Head of caudate nucleus (tissue), 42 donors: ENCODE measurements around the gene CASK.
"Not testable (repeated sequence)": the region's sequence is repeated elsewhere in the genome, so short reads cannot be mapped to it uniquely, and the experiment has no call there.

Experiments used
- DNase-seq, 42 donors: peaks; one replicate each; pipeline versions ENCODE4 v3.0.0 to v3.0.0-alpha.2; 2020 to 2021; ENCODE audit warnings: mixed read lengths in 7 of 42
- intact Hi-C: fragments of 100-400 bp; cut with DNase I; formaldehyde crosslinking; loops from one replicate; pipeline ENCODE4 v1.15.0; 2022

CASK gene

DNA sequence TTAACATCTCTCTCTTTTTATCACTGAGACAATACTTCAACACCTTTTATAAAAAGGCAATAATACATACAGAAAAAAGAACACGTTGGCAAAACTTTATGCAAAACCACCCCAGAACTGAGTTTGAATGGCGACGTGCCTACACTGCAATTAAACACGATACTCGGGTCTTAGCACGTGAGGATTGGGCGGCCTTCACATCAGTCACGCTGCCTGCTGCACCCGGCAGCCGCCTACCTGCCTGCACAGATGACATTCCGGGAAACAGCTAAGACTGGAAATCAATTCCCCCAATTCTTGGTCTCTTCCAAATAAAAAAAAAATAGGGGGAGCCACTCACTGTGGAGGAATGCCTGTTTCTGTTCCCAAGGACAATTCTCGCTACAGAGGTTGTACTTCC is 408.0 kb downstream of the CASK start:
- intact Hi-C loops, result no loop called here
- peak in 30 of 42 donors; percentile 7 to 67 (median 43) for DNase-seq

DNA sequence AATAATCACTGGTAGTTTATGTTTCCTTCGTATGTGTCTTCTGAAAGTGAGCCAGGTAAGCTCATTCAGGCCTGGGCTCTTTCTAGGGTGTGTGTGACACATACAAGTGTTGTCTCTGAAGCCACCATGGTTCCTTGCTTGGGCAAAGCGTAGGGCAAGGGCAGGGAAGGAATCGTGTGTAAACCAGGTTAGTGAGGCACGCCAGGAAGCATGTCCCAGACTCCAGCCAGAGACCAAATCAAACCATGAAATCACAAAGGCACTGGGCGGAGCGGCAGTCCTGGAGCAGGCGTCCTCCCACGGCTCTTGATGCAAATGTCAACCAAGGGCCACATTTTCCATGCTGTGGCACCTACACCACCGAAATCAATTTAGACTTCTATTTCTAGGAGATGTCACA is 409.2 kb downstream of the CASK start:
- DNase-seq, result peak in 8 of 42 donors; percentile 21 to 66 (median 36)
- intact Hi-C loops, result no loop called here

DNA sequence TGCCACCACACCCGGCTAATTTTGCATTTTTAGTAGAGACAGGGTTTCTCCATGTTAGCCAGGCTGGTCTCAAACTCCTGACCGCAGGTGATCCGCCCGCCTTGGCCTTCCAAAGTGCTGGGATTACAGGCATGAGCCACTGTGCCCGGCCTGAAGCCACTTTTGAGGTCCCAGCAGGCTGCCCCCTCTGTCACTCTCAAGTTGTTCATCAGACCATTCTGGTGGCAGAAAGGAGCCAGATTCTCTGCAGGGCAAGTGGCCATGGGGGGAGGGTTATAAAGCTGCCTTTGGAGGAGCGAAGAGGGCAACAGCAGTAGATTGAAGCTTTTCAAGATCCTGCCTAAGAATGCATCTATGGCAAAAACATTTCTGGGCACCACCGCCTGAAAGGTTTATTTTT is 410.5 kb downstream of the CASK start:
- DNase-seq, intact Hi-C loops: not testable (repeated sequence)

DNA sequence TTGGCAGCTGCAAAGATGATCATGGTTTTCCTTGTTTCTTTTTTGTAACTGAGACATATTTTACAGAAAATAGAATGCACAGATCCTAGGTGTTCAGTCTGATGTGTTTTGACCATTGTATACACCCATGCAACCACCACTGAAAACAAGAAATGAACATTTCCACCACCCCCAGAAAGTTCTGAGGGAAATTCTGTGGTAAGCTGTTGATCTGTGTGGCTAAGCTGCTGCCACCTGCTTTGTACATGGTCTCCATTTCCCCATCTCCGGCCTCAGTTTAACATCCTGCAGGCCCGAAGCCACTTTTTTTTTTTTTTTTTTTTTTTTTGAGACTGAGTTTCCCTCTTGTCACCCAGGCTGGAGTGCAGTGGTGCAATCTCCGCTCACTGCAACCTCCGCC is 411.0 kb downstream of the CASK start:
- intact Hi-C loops, result no loop called here
- no peak for DNase-seq

DNA sequence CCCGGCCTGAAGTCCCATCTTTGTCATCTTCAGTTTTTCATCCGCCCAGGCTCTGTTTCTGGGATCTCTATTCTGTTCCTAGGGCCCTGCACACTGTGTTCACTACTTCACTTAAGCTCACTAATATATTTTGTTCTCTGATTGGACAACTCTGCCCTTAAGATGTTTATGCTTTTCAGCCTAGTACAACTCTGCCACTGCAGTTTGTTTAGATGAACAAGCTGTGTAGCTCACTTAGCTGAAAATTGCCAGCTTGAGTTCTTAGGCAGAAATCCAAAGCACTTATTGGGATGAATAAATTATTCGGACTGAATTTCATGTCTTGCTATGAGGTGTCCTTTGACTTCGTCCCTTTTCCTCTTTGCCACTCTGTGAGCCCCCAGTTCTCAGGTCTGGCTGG is 415.4 kb downstream of the CASK start:
- intact Hi-C loops, result no loop called here

DNA sequence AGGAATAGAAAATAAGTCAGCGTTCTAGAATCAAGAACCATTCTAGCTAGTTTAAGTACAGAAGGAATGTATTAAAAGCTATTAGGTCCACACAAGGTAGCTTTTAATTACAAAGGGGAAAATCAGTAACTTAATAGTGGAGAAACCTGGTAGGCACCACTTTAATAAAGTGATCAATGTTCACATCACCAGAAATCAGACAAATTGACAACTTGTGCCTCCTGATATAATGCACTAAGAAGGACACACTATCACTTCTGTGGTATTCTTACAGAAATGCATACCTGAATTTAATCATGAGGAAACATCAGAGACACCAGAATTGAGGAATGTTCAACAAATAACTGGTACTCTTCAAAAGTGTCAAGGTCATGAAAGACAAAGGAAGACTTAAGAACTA is 421.4 kb downstream of the CASK start:
- intact Hi-C loops, result no loop called here
- DNase-seq, result no peak

More for the DNA sequence above, 415.4 kb downstream of the CASK start:
- no peak for DNase-seq

DNA sequence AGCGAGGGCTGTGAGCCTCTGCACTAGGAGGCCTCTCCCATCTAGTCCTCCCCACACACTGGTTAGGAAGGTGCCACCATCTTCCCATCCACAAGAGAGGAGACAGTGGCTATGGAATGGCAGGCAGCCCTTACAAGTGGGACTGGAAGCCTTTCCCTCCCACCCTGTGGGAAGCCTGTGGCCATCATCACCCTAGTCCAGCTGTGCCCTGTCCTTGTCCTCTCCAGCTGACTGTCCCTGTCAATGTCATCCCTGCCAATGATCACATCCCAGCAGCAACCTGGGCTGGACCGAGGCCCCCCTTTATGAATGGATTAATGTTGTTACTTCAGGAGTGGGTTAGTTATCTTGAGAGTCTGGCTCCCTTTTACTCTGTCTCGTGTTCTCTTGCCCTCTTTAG is 423.4 kb downstream of the CASK start:
- intact Hi-C loops, result no loop called here
- DNase-seq, result no peak

DNA sequence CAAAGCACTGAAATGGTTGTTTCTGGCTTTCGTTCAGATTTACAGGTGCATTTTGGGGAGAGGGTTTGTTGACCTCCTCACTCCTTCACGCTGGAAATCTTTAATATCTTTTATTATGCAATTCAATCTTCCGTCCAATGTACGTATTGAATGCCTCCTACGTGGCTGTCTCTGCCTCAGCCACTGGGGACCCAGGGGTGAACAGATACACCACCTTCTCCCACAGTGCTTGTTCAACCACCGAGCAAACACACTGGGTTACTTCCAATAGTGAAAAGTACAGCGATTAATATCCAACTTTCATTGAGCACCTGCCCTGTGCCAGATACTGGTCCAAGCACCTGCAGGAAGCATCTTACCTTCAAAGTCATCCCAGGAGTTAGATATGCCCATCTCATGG is 424.2 kb downstream of the CASK start:
- DNase-seq, result no peak
- intact Hi-C loops, result no loop called here

DNA sequence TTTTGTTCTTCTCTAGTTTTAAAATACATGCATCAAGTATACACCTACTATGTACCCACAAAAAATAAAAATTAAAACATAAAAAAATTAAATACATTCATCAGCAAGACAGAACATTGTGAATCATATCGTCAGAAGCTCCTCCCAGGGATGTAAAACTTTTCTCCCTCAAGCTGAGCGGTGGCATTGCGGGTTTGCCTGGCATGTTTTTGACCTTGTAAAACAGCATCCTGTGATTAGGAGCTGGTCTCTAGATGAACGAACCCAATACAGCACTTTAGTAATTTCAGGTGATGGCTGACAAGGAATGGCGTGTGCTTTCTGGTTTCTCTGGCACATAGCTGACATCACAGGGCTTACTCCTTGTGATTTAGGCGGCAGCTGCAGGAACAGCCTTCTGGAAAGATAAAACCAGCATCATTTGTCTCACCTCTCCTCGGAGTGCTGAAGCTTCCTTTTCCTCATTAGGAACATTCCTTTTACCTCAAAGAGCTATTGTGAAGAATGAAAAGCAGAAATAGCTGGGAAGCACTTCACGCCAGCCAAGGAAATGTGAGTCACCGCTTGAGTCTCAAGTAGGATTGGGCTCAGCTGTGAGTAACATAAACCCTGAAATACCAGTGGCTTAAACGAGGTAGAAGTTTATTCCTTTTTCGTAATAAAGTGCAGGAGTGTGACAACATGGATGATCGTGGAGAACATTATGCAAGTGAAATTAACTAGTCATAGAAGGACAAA is 431.9 kb downstream of the CASK start:
- intact Hi-C loops, result no loop called here
- DNase-seq, result peak in 9 of 42 donors; percentile 5 to 71 (median 24)

DNA sequence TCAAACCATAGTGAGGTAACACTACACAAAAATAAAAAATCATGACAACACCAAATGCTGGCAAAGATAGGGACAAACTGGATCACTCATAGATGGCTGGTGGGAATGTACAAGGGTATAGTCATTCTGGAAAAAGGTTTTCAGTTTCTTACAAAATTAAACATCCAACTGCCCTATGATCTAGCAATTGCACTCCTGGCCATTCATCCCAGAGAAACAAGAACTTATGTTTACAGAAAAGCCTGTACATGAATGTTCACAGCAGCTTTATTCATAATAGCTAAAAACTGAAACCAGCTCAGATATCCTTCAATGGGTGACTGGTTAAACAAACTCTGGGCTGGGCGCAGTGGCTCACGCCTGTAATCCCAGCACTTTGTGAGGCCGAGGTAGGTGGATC is 432.9 kb downstream of the CASK start:
- no peak for DNase-seq
- intact Hi-C loops, result no loop called here

DNA sequence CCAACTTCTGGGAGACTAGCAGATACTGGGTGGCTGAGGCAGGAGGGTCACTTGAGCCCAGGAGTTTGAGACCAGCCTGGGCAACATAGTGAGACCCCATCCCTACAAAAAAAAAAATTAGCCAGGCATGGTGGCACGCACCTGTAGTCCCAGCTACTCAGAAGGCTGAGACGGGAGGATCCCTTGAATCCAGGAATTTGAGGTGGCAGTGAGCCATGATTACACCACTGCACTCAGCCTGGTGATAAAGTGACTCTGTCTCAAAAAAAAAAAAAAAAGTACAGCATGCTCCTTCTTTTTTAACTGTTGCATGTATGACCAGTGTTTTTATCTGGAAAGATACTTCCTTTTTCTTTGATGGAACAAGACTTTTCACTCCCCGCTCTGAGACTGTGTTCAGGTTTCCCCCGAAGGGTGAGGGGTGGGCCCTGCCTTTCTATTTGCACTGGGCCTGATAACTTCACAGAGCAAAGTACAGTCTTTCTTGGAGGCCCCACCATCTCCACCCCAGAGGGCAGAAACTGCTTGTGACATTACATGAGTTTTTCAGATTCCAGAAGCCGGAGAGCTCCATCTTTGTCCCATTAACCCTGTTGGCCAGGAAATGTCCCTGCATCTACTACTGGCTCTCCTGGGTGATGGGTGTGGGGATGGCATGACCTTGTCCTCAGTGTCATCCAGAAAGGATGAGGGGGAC is 441.1 kb downstream of the CASK start:
- intact Hi-C loops, result no loop called here
- DNase-seq, result no peak

DNA sequence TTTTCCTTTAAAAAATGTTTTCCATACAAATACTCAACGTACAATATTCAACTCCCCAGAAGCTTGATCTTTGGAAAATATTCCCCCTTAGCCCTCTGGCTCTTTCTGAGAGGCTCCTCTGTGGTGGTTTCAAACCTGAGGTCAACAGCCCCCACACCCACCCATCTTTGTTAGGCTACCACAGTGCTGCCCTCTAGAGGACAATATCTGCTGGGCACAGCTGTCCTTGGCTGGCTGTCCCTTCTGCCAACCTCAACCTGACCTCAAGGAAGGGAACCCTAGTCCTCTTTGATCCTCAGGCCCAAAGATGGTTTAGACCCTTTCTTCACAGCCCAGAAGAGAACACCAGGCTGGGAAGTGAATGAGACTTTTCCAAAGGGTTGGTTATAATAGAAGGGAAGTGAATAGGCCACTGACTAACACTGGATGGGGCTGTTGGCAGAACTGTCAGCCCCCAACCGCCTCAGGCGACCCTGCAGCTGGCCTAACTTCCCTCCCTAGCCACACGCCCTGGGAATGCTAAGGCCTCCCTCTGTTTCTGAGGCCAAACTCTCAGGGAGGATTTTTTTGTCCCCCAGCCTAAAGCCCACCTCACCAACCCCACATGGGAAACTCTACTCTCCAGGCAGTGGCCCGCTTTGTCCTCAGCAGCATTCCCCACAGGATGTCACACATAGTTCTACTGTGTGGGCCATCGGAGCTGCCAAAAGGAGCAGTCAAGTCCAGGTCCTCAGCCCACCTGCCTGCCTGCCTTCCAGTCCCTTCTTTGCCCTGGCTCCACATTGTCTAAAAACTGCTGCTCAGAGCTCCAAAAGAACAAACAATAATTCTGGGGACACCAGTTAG is 441.9 kb downstream of the CASK start:
- intact Hi-C loops, result no loop called here
- no peak for DNase-seq

DNA sequence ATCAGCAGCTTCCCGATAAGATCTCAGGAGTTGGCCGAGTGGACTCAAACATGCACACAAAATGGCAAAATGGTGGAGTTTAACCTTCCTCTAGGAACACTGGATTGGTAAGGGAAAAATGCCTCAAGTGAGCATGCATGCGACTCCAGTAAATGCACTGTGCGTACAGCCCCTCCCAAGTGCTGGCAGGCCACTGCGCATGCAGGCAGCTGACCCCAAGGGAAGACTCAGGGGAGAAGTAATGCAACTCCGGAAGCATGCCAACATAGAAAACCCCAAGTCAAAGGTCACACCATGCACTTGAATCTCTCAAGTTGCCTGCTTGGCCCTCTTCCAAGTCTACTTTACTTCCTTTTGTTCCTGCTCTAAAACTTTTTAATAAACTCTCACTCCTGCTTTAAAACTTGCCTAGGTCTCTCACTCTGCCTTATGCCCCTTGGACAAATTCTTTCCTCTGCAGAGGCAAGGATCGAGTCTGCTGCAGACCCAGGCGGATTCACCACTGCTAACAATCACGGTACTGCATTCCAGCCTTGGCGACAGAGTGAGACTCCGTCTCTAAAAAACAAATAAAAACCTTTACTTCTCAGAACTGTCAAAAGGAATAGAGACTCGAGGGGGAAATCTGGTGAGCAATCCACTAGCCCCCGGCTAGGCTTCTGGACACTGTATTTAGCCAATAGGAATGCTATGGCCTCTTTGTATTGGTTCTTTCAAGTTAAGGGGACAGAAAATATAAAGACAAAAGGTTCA is 442.7 kb downstream of the CASK start:
- intact Hi-C loops, result no loop called here
- DNase-seq, result no peak

DNA sequence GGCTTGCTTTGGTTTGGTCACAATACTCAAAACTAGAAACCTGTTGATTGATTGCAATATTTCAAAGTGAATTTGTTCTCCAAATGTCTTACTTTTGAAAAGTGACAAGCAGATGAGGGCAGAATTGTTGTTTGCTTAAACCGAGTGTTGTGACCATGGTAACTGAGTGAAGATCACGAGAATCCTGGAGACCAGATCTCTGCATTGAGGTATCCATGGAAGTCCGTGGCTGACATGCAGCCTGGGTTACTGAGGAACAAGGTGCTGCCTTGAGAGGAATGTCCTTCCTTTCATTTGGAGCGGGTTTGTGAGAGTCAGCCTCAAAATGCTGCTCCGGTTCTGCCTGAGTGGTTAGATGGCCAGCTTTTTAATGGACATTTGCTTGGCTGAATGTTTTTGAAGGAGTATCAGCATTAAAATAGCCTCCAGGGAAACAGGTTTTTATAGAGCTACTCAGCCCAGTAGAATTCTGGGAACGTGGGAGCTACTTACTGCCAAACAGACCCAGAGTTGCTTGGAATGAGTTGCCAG is 444.9 kb downstream of the CASK start:
- intact Hi-C loops, result no loop called here
- peak in 11 of 42 donors; percentile 1 to 51 (median 37) for DNase-seq

DNA sequence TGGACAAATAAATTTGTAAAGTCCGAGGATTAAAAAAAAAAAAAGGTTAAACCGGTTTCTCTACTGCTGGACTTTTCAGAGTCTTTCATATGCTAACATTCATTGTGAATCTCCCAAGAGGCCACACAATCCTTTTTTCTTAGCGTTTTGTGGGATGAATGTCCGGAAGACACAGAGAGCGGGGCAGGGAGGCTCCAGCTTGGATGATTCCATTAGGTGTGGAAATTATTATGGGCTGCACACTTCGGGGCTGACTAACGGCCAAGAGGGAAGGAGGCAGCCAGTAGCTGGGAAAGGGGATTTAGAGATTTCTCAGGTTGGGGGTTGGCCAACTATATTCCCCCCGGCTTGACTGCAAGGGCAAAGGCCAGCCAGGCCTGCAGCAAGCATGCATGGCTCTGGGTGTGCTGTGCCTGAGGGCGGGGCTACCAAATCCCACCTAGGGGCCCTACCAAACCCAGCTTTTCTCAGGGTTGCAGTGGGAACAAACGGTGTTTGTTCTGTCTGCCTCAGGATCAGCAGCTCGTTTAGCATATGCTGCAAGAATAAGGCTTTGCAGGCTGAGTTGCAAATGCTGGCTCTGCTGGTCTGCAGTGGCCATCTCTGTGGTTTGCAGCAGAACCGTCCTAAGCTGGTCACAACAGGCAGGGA is 447.6 kb downstream of the CASK start:
- DNase-seq, result peak in 1 of 42 donors; percentile 5
- intact Hi-C loops, result no loop called here

DNA sequence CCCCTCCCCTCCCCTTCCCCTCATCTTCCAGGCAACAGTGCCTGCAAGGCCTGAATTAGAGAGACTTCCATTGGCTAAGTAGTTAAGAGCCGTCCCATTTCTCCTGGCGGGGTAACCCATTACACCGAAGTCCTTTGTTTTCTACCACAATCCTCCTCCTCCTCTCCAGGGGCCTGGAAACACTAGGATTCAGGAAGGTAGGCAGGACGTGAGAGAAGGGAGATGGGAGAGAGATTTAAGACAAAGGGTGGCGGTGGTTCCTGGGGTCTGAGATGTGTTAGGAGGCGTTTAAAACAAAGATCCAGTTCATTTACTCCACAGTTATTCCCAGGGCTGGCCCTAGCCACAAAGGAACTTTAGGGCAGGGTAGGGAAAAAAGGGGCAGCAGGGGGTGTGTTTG is 448.2 kb downstream of the CASK start:
- no peak for DNase-seq
- intact Hi-C loops, result no loop called here

DNA sequence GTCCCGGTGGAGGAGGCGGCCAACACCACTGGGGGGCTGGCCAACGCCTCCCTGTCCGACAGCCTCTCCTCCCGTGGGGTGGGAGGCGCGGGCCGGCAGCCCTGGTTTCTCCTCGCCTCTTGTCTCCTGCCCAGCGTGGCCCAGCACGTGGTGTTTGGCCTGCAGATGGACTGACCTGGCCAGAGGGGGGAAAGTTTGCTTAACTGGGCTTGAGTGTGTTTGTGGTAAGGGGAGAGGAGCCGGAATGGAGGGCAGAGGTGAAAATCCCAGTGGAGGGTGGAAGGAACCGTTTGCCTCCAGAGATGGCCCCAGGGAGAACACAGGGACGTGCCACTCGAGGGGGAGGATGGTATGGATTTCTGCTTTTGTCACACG is 448.6 kb downstream of the CASK start:
- intact Hi-C loops, result no loop called here
- no peak for DNase-seq

DNA sequence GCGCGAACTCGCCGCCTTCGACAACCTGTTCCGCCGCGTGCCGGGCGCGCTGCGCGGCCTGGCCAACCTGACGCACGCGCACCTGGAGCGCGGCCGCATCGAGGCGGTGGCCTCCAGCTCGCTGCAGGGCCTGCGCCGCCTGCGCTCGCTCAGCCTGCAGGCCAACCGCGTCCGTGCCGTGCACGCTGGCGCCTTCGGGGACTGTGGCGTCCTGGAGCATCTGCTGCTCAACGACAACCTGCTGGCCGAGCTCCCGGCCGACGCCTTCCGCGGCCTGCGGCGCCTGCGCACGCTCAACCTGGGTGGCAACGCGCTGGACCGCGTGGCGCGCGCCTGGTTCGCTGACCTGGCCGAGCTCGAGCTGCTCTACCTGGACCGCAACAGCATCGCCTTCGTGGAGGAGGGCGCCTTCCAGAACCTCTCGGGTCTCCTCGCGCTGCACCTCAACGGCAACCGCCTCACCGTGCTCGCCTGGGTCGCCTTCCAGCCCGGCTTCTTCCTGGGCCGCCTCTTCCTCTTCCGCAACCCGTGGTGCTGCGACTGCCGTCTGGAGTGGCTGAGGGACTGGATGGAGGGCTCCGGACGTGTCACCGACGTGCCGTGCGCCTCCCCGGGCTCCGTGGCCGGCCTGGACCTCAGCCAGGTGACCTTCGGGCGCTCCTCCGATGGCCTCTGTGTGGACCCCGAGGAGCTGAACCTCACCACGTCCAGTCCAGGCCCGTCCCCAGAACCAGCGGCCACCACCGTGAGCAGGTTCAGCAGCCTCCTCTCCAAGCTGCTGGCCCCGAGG is 449.2 kb downstream of the CASK start:
- DNase-seq, result no peak
- intact Hi-C loops, result no loop called here
